Liver (tissue), 3 donors: Measurements from ENCODE around the gene OSBPL5.

Experiments
- GABPA ChIP-seq, 2 donors: IDR thresholded peaks in 1 of 2; conservative IDR thresholded peaks in 1 of 2; 2 replicates each; pipeline ENCODE4 v1.6.1; 2016; ENCODE audit warnings: antibody characterized with exemption in 2 of 2, mild to moderate bottlenecking in 1 of 2, moderate library complexity in 1 of 2
- NR2F2 ChIP-seq: IDR thresholded peaks from 2 replicates; pipeline ENCODE4 v1.6.1; 2016; ENCODE audit warnings: antibody characterized with exemption
- TAF1 ChIP-seq: conservative IDR thresholded peaks from 2 replicates; pipeline ENCODE4 v1.6.1; 2016; ENCODE audit warnings: antibody characterized with exemption, mild to moderate bottlenecking
- TF ChIP-seq, protein P1 (sequence below): fragments of 150-350 bp; IDR thresholded peaks from 2 replicates; pipeline ENCODE4 v1.5.1; 2017; ENCODE audit warnings: improper control_type of control experiment, low read depth, low read length; ENCODE audit not compliant: missing input control
- TF ChIP-seq, protein P2 (sequence below): IDR thresholded peaks from 2 replicates; pipeline ENCODE4 v1.6.1; 2016; ENCODE audit warnings: antibody characterized with exemption
- TF ChIP-seq, protein P3 (sequence below): IDR thresholded peaks from 2 replicates; pipeline ENCODE4 v1.6.1; 2016; ENCODE audit warnings: antibody characterized with exemption, mild to moderate bottlenecking
- donor health status: healthy.
- donor health status: healthy.

DNA sequence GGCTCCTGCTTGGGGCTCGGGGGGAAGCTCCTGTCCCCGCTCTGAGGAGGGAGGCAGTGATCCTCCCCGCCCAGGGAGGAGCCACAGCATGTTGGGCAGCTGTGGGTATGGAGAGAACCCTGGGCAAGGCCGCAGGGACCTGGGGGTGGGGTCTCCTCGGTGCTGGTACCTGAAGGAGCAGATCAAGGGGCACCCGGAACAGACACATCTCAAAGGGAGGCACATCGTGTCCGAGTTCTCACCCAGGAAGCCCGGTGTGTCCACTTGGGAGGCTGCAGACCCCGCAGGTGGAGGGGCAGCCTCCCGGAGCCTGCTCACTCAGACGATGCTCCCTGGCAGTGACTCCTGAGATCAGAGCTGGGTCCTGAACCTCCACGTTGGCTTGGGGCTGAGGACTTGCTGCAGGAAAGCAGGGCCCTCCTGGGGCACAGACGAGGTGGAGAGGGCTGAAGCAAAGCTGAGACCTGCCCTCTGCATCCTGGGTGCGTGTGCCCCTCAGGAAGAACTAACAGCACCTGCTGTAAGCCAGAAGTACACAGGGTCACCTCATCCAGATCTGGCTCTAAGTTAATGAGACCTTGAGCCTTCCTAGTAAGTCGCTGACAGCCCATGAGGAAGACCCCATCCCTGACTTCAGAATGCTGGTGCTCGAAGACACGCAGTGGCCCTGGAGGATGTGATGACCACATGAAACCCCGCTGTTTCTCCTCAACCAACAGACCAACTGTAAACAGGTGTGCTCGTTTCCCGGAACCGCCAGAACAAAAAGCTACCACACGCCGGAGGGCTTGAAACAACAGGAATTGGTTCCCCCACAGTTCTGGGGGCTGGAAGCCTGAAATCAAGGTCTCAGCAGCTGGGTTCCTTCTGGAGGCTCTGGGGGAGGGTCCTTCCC is 5.9 kb upstream of the OSBPL5 start:
- TF ChIP-seq, protein P1, sequence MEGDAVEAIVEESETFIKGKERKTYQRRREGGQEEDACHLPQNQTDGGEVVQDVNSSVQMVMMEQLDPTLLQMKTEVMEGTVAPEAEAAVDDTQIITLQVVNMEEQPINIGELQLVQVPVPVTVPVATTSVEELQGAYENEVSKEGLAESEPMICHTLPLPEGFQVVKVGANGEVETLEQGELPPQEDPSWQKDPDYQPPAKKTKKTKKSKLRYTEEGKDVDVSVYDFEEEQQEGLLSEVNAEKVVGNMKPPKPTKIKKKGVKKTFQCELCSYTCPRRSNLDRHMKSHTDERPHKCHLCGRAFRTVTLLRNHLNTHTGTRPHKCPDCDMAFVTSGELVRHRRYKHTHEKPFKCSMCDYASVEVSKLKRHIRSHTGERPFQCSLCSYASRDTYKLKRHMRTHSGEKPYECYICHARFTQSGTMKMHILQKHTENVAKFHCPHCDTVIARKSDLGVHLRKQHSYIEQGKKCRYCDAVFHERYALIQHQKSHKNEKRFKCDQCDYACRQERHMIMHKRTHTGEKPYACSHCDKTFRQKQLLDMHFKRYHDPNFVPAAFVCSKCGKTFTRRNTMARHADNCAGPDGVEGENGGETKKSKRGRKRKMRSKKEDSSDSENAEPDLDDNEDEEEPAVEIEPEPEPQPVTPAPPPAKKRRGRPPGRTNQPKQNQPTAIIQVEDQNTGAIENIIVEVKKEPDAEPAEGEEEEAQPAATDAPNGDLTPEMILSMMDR, result no peak
- TF ChIP-seq TAF1 (no peak), NR2F2 (no peak), GABPA (IDR thresholded peaks at IDR 0.05 in 1 of 2, conservative IDR thresholded peaks at IDR 0.05 in 1 of 2) (no peak)
- TF ChIP-seq, protein P2, sequence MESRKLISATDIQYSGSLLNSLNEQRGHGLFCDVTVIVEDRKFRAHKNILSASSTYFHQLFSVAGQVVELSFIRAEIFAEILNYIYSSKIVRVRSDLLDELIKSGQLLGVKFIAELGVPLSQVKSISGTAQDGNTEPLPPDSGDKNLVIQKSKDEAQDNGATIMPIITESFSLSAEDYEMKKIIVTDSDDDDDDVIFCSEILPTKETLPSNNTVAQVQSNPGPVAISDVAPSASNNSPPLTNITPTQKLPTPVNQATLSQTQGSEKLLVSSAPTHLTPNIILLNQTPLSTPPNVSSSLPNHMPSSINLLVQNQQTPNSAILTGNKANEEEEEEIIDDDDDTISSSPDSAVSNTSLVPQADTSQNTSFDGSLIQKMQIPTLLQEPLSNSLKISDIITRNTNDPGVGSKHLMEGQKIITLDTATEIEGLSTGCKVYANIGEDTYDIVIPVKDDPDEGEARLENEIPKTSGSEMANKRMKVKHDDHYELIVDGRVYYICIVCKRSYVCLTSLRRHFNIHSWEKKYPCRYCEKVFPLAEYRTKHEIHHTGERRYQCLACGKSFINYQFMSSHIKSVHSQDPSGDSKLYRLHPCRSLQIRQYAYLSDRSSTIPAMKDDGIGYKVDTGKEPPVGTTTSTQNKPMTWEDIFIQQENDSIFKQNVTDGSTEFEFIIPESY, result no peak
- TF ChIP-seq, protein P3, sequence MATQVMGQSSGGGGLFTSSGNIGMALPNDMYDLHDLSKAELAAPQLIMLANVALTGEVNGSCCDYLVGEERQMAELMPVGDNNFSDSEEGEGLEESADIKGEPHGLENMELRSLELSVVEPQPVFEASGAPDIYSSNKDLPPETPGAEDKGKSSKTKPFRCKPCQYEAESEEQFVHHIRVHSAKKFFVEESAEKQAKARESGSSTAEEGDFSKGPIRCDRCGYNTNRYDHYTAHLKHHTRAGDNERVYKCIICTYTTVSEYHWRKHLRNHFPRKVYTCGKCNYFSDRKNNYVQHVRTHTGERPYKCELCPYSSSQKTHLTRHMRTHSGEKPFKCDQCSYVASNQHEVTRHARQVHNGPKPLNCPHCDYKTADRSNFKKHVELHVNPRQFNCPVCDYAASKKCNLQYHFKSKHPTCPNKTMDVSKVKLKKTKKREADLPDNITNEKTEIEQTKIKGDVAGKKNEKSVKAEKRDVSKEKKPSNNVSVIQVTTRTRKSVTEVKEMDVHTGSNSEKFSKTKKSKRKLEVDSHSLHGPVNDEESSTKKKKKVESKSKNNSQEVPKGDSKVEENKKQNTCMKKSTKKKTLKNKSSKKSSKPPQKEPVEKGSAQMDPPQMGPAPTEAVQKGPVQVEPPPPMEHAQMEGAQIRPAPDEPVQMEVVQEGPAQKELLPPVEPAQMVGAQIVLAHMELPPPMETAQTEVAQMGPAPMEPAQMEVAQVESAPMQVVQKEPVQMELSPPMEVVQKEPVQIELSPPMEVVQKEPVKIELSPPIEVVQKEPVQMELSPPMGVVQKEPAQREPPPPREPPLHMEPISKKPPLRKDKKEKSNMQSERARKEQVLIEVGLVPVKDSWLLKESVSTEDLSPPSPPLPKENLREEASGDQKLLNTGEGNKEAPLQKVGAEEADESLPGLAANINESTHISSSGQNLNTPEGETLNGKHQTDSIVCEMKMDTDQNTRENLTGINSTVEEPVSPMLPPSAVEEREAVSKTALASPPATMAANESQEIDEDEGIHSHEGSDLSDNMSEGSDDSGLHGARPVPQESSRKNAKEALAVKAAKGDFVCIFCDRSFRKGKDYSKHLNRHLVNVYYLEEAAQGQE, result no peak
